ENCODE results near the gene GRM7.

Gene GRM7

DNA sequence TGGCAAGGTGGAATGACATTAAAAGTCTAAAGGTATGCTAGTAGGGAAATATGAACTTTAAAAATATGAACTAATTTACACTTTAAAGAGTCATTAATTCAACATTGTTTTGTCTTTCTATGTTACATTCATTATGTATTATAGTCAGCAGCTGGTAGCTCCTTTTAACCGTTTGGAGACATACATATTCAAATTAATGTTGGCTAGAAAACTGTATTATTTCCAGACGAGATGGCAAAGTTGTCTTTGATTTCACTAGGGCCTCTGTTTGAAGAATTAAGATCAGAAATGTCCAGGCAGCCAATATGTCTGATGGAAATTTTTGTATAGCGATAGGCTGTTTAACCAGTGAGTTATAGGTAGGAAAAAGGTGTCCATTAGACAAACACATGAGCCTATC is 817.6 kb downstream of the GRM7 start:
- DNase-seq: no peak

DNA sequence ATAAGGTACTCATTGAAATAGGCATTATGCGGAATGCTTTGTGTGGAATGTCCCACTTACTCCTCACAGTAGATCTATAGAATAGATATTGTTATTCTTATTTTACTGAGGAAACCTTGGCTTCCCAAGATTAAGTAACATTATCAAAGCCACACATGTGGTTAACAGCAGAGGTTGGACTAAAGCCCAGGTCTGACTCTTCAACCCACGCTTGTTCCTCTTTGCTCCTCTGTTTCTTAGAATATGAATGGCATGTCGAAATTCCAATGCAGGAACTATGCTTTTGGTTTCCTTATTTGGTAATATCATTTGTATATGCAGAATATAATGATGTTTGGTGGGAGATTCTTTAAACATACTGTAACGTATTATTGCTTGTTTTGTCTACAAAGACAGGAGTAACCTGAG is 821.9 kb downstream of the GRM7 start:
- DNase-seq: peak; percentile 98

DNA sequence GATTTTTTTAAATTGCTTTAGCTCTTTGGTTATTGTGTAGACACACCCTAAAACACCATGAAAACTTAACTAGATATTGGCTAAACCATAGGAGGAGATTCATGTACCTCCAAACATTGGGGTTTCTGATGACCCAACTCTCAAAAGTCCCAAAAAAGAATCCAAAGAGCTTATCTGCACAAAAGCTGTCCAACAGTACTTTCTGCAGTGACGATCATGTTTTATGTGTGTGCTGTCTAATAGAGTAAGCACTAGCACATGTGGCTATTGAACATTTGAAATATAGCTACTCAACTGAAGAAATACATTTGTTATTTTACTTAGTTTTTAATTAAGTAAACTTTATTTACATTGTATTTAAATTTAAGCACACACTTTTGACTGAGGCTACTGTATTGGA is 822.5 kb downstream of the GRM7 start:
- DNase-seq: peak; percentile 6

DNA sequence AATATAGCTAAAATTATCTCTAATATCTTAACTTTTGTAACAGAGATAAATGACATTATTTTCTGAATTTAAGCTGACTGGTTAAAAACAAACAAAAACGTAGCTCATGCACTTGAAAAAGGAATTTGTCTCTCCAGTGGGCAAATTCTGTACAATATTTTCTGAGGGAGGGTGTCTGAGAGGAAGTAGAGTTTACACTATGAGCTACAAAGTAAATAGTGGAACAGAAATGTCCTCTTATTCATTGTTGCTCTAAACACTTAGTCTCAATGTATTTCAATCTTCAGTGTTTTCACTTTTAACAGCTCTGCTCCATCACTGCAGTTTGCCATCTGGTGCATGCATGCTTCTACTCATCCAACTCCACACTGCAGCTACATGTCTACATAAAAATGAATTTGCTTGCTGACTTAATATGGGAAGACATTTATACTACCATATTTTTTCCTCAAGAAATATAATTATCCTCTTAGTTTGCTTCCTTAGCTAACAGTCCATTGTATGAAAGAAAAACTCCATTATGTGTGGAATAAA is 823.3 kb downstream of the GRM7 start:
- no peak for DNase-seq

DNA sequence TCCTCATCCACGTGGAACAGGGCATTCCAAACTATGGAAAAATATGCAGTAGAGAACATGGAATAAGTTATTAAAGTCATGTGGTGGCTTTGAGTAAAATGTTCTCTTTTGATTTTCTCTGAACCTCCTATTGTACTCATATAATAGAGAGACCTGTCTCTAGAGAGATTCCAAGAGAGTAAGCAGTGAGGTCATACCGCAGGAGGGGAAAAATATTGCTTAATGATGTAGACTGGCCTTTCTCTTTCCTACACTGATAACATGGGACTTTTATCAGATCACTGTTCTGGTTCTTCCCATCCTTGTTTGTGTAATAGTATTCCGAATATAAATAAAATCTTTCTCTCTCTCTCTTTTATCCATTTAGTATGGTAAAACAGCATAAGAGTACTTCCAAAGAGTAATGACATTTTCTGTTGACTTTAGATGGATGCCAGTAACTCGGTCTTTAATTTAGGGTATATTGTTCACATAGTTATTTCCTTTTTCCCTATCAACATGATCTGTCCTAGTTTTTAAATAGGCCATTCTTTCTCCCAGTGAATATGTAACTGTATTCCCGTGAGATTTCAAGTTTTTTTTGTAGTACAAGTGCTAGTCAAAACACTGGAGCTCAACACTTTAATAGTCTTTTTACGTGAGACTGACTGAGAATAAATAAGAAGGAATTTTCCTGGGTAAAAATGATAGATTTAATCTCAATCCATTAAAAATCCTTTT is 826.7 kb downstream of the GRM7 start:
- no peak for DNase-seq

DNA sequence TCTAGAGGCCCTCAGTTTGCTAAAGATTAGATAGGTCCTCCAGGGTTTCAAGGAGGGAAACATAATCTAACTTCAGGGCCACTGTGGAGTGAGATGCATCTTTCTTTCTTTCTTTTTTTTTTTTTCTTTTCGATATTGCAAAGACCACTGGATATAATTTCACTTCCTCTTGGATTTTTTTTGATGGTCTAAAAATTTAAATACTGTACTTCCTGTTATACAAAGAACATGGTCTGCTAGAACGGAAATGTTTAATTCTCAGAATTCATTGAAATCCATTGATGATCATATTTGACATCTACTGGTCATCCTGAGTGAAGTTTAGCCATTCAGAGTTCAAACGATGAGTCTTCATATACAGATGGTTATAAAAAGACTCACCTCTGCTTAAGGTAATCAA is 832.0 kb downstream of the GRM7 start:
- DNase-seq: no peak

DNA sequence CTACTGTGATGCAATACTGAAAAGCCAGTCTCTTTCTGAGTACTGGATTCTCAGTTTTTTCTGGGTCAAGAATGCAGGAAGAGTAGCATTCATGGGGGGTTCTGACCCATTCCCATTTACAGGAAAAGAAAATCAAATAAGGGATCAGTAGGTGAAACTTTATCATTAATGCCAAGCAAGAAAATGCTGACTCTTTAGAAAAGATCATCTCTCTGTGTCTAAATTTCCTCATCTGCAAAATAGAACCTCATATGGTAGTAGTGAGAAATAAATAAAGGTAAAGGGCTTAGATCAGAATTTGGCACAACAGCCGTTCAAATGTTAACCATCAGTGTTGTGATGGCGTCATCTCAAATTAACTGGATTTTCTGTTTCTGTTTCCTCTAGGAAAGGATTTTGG is 833.1 kb downstream of the GRM7 start:
- DNase-seq: no peak

DNA sequence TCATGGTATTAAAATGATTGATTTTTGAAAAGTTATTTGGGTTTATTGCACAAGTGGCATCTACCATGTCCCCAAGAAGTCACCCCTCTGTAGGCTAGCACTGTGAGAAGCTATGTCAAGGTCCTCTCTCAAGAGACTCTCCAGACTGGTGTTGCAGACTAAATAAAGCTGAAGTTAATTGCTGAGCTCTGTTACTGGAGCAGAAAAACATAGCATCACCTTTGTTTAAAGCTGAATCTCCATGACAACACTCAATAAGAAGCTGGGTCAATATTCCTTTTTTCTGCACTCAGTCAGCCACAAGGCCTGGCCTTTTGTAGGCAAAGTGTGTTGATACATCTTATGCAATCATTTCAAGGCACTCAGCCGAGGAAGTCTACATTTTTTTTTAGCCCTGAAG is 834.1 kb downstream of the GRM7 start:
- no peak for DNase-seq

DNA sequence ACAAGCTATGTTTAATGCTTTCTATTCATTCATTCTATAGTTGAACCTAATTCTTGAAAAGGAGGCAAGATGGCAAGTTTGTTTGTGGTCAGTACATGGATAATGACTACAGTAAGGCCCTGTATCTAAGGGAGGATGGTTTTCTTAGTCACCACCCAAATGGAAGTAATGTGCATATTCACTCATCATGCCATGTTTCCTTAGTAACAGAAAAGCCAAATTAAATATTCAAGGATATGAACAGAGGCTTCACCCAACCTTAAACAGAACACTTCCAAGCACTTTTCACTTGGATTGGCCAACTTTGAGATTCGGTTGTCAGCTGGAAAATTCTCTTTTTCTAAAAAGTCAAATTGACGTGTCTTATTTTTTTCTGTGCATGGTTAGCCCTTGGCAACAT is 835.4 kb downstream of the GRM7 start:
- no peak for DNase-seq

DNA sequence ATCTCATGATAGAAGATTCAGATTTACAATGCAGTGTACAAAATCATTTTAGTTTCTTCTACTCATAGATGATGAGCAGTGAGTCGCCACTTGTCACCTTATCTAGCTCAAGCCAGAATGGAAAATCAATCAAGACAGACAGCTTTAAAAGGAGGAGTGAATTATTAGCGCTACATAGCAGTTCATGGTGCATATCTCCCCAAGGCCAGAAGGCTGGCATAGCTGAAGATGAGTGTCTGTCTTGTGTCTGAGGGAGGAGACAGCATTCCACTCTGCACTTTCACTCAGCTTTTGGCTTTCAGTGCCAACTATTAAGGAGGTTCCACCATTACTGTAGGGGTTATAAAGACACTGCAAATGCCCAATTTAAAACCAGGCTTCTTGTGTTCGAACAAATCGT is 836.6 kb downstream of the GRM7 start:
- DNase-seq: no peak

DNA sequence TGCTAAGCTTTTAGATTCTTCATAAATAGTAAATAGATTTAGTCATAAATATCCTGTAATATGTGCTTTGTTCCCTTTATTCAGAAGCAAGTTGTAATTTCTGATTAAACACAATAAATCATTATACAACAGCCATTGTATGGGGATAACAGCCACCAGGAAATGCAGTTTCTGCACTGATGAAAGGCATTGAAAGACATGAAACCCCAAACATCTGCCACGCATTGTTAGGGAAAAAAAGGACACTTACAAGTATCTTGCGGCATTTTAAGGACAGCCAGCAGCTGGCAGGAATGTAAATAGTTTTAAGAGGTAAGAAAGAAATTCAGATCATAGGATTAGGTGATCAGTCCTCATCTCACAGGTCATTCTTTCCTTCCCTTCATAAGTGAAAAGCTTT is 839.6 kb downstream of the GRM7 start:
- no peak for DNase-seq

DNA sequence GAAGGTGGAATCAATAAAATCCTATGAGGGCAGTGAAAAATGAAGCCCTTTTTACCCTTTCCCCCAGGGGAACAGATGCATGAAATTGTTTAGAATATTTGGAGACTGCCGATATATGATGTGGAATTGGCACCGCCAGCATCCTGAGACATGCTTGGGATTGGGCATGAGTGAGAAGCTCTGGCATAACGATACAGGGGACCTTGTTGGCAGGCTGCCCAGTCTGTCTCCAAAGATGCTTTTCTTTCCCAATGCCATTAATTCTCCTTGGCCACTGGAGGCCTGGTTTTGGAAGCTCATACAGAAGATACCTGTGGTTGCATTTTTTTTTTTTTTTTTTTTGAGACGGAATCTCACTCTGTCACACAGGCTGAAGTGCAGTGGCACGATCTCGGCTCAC is 840.1 kb downstream of the GRM7 start:
- peak; percentile 6 for DNase-seq

DNA sequence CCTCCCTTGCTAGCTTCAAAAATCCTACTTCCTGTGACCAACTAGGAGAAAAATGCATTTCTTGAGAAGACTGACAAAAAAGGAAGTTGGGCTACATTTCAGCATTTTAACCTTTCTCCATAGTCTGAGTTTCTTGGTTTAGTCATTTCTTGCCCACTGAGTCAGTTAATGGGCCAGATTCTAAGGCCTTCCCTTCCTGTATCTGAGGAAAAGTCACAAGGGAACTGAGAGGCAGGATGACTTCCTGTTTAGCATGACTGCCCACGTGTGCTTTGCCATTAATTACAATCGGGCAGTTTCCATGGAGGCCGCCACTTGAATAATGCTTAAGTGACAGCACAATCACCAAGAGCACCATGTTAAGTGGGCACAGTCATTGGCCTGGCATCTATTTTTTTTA is 846.3 kb downstream of the GRM7 start:
- peak; percentile 56 for DNase-seq

DNA sequence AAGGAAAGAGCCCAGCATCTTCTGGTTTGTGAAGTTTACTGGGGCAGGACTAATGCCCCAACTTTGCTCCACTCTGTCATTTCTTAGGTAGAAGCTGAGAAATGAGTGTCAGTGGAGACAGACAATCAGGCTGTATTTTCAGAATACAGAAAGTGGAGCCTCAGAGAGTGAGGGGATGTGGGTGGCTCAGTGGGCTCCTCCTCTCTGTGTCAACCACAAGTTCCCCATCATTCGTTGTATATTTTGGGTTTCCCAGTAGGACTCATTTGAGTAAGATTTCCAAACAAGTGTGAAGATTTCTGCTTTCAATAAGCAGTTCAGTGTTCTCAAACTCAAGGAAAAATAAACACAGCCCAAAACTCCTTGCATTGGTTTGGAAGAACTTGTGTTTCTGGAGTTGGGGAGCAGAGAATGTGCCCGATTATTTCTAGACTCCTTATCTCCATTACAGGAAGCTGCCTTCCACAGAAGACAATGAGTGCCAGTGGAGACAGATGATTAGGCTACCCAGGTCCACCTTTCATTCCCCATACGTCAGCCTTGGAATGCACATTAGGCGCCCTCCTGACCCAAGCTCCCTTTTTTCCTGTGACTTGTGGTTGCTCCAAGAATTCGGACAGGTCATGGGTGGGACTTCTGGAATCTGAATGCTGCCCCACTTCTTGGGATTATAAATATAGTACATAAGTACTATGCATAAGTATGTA is 848.6 kb downstream of the GRM7 start:
- no peak for DNase-seq

DNA sequence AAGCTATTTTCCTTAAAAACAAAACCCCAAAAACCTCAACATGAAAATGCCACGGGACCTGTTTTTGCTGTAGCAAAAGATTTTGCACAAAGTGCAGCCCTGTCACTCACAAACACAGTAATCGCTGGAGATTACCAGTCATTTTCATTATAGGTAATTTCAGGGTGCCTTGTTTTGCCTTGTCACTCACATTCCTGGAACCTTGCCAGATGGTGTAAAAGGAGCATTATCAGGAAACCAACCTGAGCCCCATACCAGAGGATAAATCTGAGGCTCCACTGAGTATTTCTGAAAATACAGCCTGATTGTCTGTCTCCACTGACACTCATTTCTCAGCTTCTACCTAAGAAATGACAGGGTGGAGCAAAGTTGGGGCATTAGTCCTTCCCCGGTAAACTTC is 849.4 kb downstream of the GRM7 start:
- DNase-seq: no peak

DNA sequence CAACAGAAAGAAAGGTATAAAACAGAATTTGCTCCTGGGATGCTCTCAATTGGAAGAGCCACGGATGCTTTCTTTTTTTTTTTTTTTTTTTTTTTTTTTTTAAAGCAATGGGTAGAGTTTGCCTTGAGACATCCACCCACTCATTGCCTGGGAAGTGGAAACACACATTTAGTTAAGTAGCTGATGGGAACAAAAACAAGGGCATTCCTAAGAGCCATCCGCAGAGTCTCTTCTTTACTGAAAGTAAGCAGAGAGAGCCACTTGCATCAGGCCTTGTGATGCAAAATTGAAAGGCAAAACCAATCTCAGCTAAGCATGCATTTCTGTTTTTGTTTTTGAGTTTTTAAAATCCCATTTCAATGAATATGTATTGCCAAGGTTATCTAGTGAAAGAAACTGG is 852.8 kb downstream of the GRM7 start:
- no peak for DNase-seq

DNA sequence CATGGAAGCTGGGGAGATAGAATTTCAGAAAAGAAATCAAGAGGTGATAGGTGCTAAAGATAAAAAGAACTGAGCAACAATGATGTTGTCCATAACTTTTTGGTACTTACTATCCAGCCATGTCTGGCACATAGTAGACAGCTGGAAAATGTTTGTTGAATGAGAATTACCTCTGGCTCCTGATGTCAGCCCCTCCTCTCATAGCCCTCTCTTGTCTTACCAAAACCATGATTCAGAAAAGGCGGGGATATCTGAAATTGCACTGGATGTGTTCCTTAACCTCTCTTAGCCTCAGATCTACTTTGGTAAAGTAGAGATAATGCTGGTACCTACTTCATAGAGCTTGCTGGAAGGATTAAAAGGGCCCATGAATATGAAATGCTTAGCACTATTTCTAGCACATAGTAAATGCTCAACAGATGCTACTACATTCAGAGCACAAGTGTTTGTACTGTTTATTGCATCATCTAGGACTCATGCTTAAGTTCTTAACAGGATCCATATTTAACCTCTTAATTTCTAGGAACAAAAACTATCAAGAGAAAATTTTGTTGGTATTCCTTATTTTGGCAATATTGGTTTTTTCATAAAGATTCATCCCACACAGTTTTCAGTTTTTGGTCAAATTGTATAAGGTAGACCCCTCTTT is 859.9 kb downstream of the GRM7 start:
- no peak for DNase-seq

DNA sequence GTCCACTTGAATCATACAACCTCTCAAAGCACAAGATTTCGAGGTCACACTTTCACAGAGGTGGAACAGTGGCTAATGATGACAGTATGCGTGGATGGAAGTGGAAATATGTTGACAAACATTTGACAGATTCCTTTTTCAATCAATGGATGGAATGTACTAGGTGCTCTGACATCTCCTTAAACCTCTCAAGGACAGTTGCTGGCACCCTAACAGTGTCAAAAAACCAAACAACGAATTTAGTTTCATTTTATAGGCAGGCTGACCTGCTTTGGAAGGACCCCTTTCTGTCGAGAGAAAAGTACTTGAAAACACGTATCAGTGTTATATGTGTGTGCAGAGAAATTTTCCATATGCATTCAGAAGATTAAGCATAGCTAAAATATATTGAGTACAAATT is 861.0 kb downstream of the GRM7 start:
- no peak for DNase-seq

DNA sequence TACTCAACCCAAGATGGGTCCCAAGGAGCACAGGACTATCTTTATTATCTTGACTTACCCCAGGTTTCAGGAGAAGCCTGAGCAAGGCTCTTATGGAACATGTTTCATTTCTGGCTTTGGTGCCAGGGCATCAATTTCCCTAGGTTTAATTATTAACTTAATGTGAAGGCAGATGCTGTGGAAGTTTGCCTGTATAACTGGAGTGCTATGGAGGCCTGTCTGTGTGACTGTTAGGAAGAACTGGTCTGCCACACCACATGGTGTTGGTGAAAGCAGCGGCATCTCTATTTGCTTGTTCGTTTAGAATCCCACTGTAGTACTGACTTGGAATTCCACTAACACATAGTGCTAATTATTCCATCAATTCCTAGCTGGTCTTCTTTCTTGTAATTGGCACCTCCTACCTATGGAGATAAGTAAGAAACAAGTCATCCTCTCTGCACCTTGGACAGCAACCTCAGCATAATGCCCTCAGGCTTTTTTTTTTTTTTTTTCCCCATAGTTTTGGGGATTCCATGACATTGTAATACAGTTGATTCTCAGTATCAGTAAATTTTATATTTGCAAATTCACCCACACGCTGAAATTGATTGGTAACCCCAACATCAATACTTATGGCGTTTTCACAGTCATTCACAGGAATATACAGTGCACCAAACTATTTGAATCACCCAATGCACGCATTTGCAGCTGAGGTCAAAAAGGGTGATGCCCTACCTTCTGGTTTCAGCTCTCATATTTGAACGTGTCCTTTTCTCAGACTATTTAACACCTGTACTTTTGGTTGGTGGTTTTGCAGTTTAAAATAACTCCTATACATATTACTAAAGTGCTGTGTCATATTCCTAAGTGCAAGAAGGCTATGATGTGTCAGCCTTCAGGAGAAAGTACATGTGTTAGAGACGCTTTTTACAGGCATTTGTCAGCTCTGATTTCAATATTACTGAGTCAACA is 867.9 kb downstream of the GRM7 start:
- no peak for DNase-seq

DNA sequence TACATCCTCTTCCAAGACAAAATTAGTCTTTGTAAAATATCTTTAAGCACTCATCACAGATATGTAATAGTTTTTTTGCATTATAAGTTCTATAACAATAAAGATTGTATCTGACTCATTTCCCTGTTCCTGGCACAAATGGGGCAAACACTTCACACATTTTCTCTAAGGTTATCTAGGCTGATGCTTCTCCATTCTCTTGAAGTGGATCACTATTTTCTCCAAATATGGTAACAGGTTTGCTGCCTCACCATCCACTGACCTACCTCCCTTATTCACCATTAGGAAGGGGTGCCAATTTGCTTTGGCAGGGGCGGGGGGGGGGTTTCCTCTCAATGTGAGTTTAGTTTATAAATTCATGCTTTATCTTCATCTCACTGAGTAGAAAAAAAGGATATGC is 873.0 kb downstream of the GRM7 start:
- no peak for DNase-seq

DNA sequence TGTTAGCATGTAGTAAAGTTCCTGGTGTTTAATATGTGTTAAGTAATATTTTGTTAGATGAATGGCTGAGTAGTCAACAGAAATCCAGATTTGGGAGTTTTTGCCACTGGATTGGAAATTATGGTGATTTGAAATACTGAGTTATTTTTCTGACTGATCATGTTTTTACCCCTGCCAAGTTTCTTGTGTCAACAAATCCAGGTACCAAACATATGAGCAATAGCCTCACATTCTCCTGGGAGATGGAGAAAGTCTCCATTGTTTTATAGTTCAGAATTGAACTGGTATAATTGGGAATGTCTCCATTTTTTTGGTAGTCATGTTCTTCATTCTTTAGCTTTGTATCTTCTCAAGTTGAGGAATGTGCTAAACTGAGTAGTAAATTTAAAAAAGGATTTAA is 873.5 kb downstream of the GRM7 start:
- peak; percentile 33 for DNase-seq

DNA sequence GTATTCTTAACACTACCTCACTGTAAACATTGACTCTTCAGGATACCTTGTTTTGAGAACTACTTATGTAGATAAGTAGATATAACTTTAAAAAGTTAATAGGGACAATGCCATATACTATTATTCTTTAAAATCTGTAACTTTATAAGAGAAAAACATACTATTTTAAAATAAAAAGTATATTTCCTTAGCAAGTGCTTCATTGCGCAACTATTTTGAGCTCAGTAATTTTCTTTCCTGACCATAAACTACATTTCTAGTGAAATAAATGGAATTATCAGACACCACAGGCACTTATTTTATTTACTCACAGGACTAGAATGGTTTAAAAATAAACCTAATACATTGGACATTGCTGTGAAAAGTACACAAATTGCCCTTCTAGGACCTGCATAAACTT is 876.3 kb downstream of the GRM7 start:
- no peak for DNase-seq

DNA sequence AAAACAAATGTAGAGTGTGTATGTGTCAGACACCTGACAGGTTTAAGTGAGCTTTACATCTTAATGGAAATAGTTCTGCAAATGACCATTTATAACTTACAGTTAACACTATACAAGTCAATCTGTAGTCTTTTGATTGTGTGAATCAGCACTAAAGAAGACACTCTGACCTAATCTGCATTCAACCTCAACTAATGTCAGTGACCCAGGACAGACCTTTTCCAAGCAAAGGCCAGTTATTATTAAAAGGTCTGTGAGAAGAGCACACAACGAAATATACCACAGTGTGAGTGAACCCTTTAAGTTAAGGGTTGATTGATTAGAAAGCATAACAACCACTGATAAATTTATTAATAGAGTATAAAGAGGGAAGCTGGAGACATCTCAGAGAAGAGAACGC is 878.8 kb downstream of the GRM7 start:
- no peak for DNase-seq
